Measurements from ENCODE around the gene FBXO22. TPM values are rescaled to one million over a fixed set of nuclear protein-coding genes. Genes with fewer than 3 reads are reported as not detected.
"Not testable (repeated sequence)": the region's sequence is repeated elsewhere in the genome, so short reads cannot be mapped to it uniquely, and the experiment has no call there.

FBXO22 gene
- total RNA-seq, 1 donor from 2014 or later: 22.2 TPM

DNA sequence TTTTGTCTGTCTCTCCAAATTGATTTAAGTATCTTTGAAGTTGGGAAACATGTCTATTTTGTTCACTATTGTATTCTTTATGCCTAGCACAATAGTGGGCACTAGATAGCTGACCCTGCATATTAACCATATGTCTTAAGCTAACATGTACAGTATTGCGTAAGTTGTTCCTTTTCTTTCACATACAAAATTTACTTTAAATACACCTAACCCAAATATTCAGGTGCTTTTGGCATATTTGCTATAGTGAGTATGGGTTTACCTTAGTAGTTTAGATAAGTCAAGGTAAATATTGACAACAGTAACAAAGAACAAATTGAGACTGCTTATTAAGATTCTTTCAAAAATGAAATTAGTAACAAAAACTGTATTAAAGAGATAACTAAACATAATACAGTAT lies 57.7 kb downstream of the FBXO22 start:
- no peak for DNase-seq
- Histone ChIP-seq H3K27me3 (peaks cover 7% of the 10 kb centered on the region), H3K4me3 (no peak overlapping the region), H3K36me3 (no peaks in the 10 kb centered on the region), H3K9me3 (no peaks in the 10 kb centered on the region), H3K4me1 (no peaks in the 10 kb centered on the region), H3K27ac (no peak overlapping the region)
- TF ChIP-seq, protein P1, sequence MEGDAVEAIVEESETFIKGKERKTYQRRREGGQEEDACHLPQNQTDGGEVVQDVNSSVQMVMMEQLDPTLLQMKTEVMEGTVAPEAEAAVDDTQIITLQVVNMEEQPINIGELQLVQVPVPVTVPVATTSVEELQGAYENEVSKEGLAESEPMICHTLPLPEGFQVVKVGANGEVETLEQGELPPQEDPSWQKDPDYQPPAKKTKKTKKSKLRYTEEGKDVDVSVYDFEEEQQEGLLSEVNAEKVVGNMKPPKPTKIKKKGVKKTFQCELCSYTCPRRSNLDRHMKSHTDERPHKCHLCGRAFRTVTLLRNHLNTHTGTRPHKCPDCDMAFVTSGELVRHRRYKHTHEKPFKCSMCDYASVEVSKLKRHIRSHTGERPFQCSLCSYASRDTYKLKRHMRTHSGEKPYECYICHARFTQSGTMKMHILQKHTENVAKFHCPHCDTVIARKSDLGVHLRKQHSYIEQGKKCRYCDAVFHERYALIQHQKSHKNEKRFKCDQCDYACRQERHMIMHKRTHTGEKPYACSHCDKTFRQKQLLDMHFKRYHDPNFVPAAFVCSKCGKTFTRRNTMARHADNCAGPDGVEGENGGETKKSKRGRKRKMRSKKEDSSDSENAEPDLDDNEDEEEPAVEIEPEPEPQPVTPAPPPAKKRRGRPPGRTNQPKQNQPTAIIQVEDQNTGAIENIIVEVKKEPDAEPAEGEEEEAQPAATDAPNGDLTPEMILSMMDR (IDR thresholded peaks at IDR 0.05): no peak
- intact Hi-C loops (cut with DNase I): no loop called here
- no peak for ATAC-seq

DNA sequence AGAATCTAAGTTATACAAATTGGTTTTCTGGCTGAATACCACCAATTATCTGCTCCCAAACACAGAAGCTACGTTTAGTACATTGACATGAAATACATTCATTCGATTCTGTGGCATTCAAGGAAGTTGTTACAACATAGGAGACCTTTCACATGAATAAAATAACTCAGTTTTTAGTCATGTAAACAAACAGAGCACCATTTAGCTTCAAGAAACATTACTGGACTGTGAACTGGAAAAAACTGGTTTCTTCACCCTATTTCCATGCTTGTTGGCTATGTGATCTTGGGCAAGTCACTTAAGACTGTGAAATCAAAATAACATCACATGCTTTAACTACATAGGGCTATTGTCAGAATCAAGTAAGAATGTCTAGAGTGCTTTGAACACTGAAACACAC lies 62.4 kb downstream of the FBXO22 start:
- intact Hi-C loops (cut with DNase I): no loop called here
- Histone ChIP-seq H3K4me1 (no peaks in the 10 kb centered on the region), H3K36me3 (no peaks in the 10 kb centered on the region), H3K4me3 (no peak overlapping the region), H3K27me3 (no peaks in the 10 kb centered on the region), H3K9me3 (no peaks in the 10 kb centered on the region), H3K27ac (no peak overlapping the region)
- no peak for ATAC-seq
- no peak for DNase-seq
- TF ChIP-seq, protein P1 (IDR thresholded peaks at IDR 0.05): no peak

DNA sequence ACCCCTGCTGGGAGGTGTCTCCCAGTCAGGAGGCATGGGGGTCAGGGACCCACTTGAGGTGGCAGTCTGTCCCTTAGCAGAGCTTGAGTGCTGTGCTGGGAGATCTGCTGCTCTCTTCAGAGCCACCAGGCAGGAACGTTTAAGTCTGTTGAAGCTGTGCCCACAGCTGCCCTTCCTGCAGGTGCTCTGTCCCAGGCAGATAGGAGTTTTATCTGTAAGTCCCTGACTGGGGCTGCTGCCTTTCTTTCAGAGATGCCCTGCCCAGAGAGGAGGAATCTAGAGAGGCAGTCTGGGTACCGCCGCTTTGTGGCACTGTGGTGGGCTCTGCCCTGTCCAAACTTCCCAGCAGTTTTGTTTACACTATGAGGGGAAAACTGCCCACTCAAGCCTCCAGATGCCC lies 73.1 kb downstream of the FBXO22 start:
- H3K4me1 ChIP-seq; H3K27ac ChIP-seq; H3K27me3 ChIP-seq; DNase-seq; H3K9me3 ChIP-seq; intact Hi-C loops (cut with DNase I); ATAC-seq; H3K36me3 ChIP-seq; H3K4me3 ChIP-seq: not testable (repeated sequence)

DNA sequence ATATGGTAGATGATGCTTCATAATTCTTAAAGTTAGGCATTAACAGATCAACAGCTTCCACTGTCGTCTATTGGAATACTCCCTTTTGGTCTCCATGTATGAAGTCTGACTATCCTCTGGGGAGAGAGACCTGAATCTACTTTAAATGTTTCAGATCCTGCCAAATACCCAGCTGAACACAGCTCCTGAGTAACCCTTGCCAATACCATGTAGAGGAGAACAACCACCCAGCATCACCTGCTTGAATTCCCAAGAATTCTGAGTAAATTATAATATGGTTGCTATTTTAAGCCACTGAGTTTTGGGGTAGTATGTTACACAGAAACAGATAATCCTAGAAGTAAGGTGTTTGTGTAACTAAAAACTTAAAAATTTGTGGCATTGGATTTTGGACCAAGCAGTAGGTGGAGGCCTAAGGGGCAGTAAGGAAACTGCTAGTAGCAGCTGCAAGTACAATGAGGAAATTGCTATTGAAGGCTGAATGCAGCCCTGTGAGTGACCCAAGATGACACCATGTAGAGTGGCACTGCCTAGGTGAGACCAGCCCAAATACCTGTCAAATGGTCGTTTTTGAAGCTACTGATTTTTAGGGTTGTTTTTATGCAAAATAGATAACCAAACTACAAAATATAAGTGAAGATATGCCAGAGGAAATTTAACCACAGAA lies 77.6 kb downstream of the FBXO22 start:
- Histone ChIP-seq H3K36me3 (no peaks in the 10 kb centered on the region), H3K9me3 (no peaks in the 10 kb centered on the region), H3K27me3 (no peaks in the 10 kb centered on the region), H3K27ac (no peak overlapping the region), H3K4me3 (no peak overlapping the region), H3K4me1 (no peaks in the 10 kb centered on the region)
- TF ChIP-seq, protein P1 (IDR thresholded peaks at IDR 0.05): no peak
- no peak for DNase-seq
- no peak for ATAC-seq
- intact Hi-C loops (cut with DNase I): no loop called here

DNA sequence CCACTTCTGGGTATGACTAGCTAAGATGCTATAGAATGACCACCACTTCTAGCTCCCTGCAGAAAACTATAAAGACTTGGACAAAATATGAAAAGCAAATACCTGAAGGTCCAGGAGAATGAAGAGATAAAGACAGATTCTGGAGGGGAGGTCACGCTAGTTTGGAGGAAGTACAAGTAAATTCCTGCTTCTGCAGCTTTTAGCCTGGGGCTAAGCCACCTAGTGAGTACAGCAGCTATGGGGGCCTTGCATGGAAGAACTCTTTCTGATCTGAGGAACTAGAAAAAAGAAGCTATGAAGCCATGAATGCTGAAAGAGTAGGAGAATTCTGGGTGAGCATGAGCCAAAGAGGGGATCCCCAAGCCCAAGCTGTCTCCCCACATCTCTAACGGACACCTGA lies 78.8 kb downstream of the FBXO22 start:
- no peak overlapping the region for H3K27ac ChIP-seq
- H3K4me1 ChIP-seq: no peaks in the 10 kb centered on the region
- intact Hi-C loops (cut with DNase I): no loop called here
- no peaks in the 10 kb centered on the region for H3K36me3 ChIP-seq
- H3K9me3 ChIP-seq: no peaks in the 10 kb centered on the region
- no peak overlapping the region for H3K4me3 ChIP-seq
- H3K27me3 ChIP-seq: no peaks in the 10 kb centered on the region
- TF ChIP-seq, protein P1 (IDR thresholded peaks at IDR 0.05): no peak
- no peak for ATAC-seq
- DNase-seq: no peak

DNA sequence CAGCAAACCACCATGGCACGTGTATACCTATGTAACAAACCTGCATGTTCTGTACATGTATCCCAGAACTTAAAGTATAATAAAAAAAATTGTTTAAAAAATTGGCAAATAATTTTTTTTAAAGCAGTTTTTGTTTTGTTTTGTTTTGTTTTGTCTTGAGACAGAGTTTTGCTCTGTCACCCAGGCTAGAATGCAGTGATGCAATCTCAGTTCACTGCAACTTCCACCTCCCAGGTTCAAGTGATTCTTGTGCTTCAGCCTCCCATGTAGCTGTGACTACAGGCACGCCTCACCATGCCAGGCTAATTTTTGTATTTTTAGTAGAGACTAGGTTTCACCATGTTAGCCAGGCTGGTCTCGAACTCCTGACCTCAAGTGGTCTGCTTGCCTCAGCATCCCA lies 81.0 kb downstream of the FBXO22 start:
- ATAC-seq; H3K9me3 ChIP-seq; H3K4me3 ChIP-seq; DNase-seq; H3K36me3 ChIP-seq; H3K4me1 ChIP-seq; H3K27me3 ChIP-seq; intact Hi-C loops (cut with DNase I); H3K27ac ChIP-seq: not testable (repeated sequence)

DNA sequence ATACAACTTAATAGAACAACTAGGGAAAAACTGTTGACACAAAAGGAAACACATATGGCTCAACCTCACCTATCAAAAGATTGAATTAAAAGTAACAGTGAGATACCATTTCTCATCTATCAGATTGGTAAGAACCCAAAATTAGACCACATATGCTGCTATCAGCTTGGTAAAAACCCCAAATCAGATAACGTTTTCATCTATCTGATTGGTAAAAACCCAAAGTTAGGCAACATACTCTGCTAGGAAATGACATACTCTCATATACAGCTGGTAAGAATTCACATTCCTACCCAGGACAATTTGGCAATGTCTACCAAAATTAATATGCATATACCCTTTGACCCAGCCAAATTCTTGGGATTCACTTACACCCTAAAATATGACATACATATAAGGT lies 82.3 kb downstream of the FBXO22 start:
- no peaks in the 10 kb centered on the region for H3K9me3 ChIP-seq
- DNase-seq (no peak), ATAC-seq (no peak)
- TF ChIP-seq, protein P1 (IDR thresholded peaks at IDR 0.05): no peak
- no peaks in the 10 kb centered on the region for H3K27me3 ChIP-seq
- H3K4me1 ChIP-seq: no peaks in the 10 kb centered on the region
- no peaks in the 10 kb centered on the region for H3K36me3 ChIP-seq
- intact Hi-C loops (cut with DNase I): no loop called here
- H3K4me3 ChIP-seq: no peak overlapping the region
- no peak overlapping the region for H3K27ac ChIP-seq
